Liver (tissue), 3 donors: Measurements from ENCODE around the gene SKA3.

Source experiments
- SP1 ChIP-seq: IDR thresholded peaks from 2 replicates; pipeline ENCODE4 v1.6.1; 2018; ENCODE audit warnings: antibody characterized with exemption, mild to moderate bottlenecking
- TF ChIP-seq, protein P1 (sequence below): fragments of 150-350 bp; IDR thresholded peaks from 2 replicates; pipeline ENCODE4 v1.5.1; 2017; ENCODE audit warnings: improper control_type of control experiment, low read depth, low read length; ENCODE audit not compliant: missing input control
- TF ChIP-seq, protein P2 (sequence below): IDR thresholded peaks from 2 replicates; pipeline ENCODE4 v1.6.1; 2016; ENCODE audit warnings: antibody characterized with exemption, mild to moderate bottlenecking
- donor health status: healthy.
- donor health status: healthy.

- TF ChIP-seq, protein P1, sequence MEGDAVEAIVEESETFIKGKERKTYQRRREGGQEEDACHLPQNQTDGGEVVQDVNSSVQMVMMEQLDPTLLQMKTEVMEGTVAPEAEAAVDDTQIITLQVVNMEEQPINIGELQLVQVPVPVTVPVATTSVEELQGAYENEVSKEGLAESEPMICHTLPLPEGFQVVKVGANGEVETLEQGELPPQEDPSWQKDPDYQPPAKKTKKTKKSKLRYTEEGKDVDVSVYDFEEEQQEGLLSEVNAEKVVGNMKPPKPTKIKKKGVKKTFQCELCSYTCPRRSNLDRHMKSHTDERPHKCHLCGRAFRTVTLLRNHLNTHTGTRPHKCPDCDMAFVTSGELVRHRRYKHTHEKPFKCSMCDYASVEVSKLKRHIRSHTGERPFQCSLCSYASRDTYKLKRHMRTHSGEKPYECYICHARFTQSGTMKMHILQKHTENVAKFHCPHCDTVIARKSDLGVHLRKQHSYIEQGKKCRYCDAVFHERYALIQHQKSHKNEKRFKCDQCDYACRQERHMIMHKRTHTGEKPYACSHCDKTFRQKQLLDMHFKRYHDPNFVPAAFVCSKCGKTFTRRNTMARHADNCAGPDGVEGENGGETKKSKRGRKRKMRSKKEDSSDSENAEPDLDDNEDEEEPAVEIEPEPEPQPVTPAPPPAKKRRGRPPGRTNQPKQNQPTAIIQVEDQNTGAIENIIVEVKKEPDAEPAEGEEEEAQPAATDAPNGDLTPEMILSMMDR, result no peak
- TF ChIP-seq, protein P2, sequence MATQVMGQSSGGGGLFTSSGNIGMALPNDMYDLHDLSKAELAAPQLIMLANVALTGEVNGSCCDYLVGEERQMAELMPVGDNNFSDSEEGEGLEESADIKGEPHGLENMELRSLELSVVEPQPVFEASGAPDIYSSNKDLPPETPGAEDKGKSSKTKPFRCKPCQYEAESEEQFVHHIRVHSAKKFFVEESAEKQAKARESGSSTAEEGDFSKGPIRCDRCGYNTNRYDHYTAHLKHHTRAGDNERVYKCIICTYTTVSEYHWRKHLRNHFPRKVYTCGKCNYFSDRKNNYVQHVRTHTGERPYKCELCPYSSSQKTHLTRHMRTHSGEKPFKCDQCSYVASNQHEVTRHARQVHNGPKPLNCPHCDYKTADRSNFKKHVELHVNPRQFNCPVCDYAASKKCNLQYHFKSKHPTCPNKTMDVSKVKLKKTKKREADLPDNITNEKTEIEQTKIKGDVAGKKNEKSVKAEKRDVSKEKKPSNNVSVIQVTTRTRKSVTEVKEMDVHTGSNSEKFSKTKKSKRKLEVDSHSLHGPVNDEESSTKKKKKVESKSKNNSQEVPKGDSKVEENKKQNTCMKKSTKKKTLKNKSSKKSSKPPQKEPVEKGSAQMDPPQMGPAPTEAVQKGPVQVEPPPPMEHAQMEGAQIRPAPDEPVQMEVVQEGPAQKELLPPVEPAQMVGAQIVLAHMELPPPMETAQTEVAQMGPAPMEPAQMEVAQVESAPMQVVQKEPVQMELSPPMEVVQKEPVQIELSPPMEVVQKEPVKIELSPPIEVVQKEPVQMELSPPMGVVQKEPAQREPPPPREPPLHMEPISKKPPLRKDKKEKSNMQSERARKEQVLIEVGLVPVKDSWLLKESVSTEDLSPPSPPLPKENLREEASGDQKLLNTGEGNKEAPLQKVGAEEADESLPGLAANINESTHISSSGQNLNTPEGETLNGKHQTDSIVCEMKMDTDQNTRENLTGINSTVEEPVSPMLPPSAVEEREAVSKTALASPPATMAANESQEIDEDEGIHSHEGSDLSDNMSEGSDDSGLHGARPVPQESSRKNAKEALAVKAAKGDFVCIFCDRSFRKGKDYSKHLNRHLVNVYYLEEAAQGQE, result no peak
- TF ChIP-seq SP1, result no peak
These were observed 43.3 kb downstream of the SKA3 start for GRCh38 chr13:21133077-21133476.
